D721Med (cell line): ENCODE measurements around the gene HDAC10.

Experiments used
- DNase-seq: peaks from one replicate; pipeline ENCODE4 v3.0.0; 2011; ENCODE audit warnings: low spot score; ENCODE audit not compliant: insufficient read length
- FAIRE-seq: peaks from 2 replicates; lab custom pipeline; 2011; peaks lifted over from hg19 to GRCh38; lab: Jason Lieb, UNC
- TF ChIP-seq, protein P1 (sequence below): IDR thresholded peaks from 2 replicates; pipeline ENCODE4 v1.5.1; 2012; ENCODE audit warnings: mild to moderate bottlenecking, control low read depth; ENCODE audit not compliant: insufficient read depth; ENCODE audit errors: missing control alignments

HDAC10 gene

DNA sequence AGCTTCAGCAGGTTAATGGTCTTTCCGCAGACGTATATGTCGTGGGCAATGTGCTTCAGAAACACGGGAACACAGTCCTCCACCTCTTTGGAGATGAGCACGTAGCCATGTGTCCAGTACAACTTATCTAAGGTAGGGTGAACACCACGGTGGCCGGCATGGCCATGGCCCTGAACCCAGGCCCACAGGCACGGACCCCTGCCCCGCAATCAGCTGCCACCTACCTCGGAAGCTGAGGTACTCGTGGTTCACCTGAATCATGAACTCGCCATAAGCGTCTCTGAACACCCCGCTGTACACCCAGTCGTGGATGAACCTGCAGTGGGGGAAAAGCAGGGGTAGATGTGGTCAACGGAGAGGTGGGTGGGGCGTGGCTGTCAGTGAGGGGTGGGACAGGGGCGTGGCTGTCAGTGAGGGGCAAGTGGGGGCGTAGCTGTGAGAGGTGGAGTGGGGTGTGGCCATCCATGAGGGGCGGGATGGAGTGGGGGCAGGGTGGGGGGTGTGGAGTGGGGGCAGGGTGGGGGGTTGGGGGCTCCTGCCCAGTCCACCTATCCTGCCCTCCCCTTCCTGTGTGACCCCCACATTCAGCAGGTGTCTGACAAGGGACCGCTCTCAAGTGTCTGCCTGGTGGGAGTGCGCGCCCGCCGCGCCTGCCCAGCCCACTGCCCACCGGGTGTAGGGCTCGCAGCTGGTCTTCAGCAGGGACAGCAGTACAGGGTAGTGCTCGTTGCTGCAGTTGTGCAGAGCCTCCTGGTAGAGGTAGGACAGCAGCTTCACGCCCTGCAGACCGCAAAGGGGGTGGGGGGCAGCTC, 24.8 kb downstream of the HDAC10 start:
- TF ChIP-seq, protein P1, sequence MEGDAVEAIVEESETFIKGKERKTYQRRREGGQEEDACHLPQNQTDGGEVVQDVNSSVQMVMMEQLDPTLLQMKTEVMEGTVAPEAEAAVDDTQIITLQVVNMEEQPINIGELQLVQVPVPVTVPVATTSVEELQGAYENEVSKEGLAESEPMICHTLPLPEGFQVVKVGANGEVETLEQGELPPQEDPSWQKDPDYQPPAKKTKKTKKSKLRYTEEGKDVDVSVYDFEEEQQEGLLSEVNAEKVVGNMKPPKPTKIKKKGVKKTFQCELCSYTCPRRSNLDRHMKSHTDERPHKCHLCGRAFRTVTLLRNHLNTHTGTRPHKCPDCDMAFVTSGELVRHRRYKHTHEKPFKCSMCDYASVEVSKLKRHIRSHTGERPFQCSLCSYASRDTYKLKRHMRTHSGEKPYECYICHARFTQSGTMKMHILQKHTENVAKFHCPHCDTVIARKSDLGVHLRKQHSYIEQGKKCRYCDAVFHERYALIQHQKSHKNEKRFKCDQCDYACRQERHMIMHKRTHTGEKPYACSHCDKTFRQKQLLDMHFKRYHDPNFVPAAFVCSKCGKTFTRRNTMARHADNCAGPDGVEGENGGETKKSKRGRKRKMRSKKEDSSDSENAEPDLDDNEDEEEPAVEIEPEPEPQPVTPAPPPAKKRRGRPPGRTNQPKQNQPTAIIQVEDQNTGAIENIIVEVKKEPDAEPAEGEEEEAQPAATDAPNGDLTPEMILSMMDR: no peak
- DNase-seq (no peak), FAIRE-seq (no peak)

DNA sequence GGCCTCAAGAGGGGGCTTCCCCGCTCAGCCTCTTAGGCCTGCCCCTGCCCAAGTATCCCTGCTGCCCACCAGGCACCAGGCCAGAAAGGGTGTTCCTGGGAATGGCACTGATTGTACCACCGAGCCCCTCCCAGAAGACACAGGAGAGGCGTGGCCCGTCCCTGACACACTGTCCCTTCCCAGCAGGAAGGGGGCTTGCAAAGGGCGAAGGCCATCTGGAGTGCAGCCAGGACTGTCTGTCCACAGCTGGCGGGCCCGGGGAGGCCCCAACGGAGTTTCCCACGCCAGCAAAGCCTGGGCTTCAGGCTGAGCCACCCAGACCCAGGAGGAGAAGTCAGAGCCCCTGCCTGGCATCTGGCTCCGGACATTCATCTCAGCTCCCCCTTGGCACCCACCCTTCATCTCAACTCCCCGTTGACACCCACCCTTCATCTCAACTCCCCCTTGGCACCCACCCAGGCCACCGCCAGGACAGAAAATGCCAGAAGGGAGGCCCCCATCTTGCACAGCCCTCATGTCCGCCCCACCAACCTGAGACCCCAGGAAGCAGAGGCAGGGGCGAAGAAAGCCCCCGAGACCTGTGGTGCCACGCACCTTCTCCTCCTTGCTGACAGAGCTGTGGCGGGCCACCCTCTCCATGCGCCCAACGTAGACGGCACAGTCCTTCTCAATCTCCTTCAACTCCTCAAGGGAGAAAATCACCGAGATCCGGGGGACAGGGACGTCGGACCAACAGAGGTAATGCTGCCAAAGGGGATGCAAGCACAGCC, 25.7 kb downstream of the HDAC10 start:
- DNase-seq: no peak
- no peak for FAIRE-seq
- TF ChIP-seq, protein P1: no peak

DNA sequence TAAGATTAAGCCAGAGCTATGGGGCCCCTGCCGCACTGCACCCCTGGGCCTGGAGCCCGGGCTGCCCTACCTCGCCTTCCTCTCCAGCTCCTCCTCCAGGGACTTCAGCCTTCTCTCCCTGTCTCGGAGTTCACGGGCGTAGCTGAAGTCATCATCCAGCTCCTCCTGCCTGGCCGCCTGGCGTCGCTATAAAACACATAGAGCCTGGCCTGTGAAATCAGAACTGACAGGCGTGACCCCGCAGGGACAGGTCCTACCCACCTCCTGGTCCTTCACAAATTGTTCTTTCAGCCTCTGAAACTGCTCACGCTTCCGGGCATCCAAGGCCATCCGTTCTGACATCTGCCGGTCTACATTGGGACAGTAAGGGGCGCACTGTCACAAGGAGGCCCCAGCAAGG, 27.0 kb downstream of the HDAC10 start:
- TF ChIP-seq, protein P1: no peak
- DNase-seq (no peak), FAIRE-seq (no peak)

DNA sequence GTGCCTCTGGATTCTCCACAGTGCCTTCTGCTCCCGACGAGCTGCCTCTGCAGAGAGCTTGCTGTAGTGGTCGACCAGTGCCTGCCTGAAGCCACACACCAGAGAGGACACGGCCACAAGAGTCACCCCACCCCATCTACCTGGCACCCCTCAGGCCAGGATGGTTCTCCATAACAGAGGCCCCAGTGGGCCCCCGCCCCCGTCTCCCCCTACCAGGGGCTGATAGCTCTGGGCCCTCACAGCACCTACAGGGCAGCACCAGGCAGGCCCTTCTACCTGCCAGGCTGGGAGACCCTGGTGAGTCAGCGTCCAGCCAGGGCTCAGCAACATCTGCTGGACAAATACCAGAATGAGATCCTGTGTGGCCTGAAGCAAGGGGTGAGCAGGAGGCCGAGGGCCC, 28.6 kb downstream of the HDAC10 start:
- DNase-seq (no peak), FAIRE-seq (no peak)
- TF ChIP-seq, protein P1: no peak

DNA sequence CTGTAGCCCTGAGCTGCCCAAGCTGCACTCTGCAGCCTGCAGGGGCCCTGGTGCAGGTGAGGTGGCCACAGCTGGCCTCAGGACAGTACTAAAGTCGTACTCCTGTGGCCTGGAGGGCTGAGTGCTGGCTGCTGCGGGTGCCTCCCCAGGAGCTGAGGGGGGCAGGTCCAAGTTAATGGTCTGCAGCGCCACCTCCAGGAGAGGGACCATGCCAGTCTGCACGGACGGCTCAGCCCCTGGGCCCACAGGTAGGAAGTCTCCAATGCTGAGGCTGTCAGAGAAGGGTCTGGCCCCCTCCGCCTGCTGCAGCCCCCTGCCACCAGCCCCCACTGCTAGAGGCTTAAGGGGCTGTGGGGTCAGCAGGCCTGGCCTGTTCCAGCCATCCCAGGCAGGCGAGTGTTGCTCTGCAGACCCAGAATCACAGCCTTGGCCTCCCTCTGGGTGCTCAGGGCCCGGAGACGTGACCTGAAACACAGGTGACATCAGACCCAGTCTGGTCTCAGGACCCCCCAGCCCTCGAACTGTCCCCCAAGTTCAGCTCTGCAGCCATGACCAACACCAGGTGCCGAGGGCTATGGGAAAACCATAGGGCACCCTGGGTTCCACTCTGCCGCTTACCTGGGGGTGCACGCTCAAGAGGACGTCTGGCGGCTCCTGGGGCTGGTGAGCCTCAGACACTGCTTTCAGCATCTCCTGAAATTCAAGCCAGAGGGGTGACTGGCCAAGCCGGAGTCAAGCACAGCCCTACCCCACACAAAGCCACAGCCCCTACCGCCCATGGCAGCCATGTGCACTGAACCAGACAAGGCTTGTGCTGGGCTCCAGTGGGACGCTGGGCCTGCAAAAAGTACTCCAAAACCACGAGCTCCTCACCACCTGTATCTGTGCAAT, 29.4 kb downstream of the HDAC10 start:
- TF ChIP-seq, protein P1: no peak
- FAIRE-seq (no peak), DNase-seq (no peak)

DNA sequence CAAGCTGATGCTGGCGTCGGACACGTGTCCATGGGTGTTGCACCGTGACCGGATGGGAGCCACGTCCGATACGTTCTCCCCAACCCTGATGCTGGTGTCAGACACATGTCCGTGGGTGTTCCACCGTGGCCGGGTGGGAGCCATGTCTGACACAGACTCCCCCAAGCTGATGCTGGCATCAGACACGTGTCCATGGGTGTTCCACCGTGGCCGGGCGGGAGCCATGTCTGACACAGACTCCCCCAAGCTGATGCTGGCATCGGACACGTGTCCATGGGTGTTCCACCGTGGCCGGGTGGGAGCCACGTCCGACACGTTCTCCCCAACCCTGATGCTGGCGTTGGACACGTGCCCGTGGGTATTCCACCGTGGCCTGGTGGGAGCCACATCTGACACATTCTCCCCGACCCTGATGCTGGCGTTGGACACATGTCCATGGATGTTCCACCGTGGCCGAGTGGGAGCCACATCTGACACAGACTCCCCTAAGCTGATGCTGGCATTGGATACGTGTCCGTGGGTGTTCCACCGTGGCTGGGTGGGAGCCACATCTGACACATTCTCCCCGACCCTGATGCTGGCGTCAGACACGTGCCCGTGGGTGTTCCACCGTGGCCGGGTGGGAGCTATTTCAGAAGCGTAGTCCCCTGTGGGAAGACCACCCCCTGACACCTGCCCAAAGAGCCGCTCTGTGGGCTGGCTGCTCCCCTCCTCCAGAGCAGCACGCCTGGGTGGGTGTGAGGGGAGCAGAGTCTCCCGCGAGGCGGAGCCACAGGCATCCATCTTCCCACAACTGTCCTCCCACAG, 30.3 kb downstream of the HDAC10 start:
- FAIRE-seq: no peak
- no peak for DNase-seq
- TF ChIP-seq, protein P1: no peak
